ENCODE measurements around the gene SEC23B. TPM values are rescaled to one million over a fixed set of nuclear protein-coding genes. Genes with fewer than 3 reads are reported as not detected.

The SEC23B gene
- total RNA-seq (2022; extraction: Qiagen RNA extraction; ENCODE audit: low read depth) = 60.8 to 67.4 TPM (median 64.1 TPM) in 5 replicates

GRCh38 chr20:18507218-18508191 is at the start of gene SEC23B:
Gene SEC23B, plus strand, starts transcription at chr20:18507940. Its CDS starts 2,896 bp downstream, at chr20:18510836.

GRCh38 chr20:18466894-18467730 is 40.6 kb upstream of the SEC23B start, which contains the start of the genes DZANK1 and POLR3F:
Gene DZANK1, minus strand, starts transcription at chr20:18467030. Its CDS starts 1,672 bp downstream, at chr20:18465358.
Gene POLR3F, plus strand, starts transcription at chr20:18467390. Its CDS starts 117 bp downstream, at chr20:18467507.

GRCh38 chr20:18496740-18497592 is 10.8 kb upstream of the SEC23B start, which contains the start of gene RBBP9:
Gene RBBP9, minus strand, starts transcription at chr20:18497225. Its CDS starts 58 bp downstream, at chr20:18497167.

GRCh38 chr20:18566892-18567738 is 59.4 kb downstream of the SEC23B start, which contains the start of gene SMIM26:
Gene SMIM26, plus strand, starts transcription at chr20:18567432. Its CDS starts 47 bp downstream, at chr20:18567479.

GRCh38 chr20:18587665-18588573 is 80.2 kb downstream of the SEC23B start, which contains the start of gene DTD1:
Gene DTD1, plus strand, starts transcription at chr20:18588054. Its CDS starts 19 bp downstream, at chr20:18588073.

Other genes with a start within 250 kb of the SEC23B start
- gene ZNF133, start 219.4 kb upstream of the SEC23B start, total RNA-seq (2022; extraction: Qiagen RNA extraction; ENCODE audit: low read depth) = 10.5 to 12.4 TPM (median 12.2 TPM) in 5 replicates
- gene DZANK1, start 40.9 kb upstream of the SEC23B start, total RNA-seq (2022; extraction: Qiagen RNA extraction; ENCODE audit: low read depth) = 2.9 to 3.2 TPM (median 3.1 TPM) in 5 replicates
- gene POLR3F, start 40.5 kb upstream of the SEC23B start, total RNA-seq (2022; extraction: Qiagen RNA extraction; ENCODE audit: low read depth) = 13.7 to 27.3 TPM (median 15.9 TPM) in 5 replicates
- gene RBBP9, start 10.7 kb upstream of the SEC23B start, total RNA-seq (2022; extraction: Qiagen RNA extraction; ENCODE audit: low read depth) = 14.3 to 17.2 TPM (median 15.8 TPM) in 5 replicates
- 136 to 176 TPM (median 142 TPM) in 5 replicates for gene SMIM26, start 59.5 kb downstream of the SEC23B start, total RNA-seq (2022; extraction: Qiagen RNA extraction; ENCODE audit: low read depth)
- gene DTD1, start 80.1 kb downstream of the SEC23B start, total RNA-seq (2022; extraction: Qiagen RNA extraction; ENCODE audit: low read depth) = 76.4 to 81.0 TPM (median 79.1 TPM) in 5 replicates

Data from A549 treated with CpdA at 1 μM for 4 hours (cell line).